DMS53 treated with DMSO at 0.1 percent for 48 hours (cell line): ENCODE results near the gene TBXAS1.
A peak's percentile ranks its signal among the peaks of the same experiment; 100 is the strongest.

Experiments used
- DNase-seq: peaks from one replicate; lab custom pipeline; 2025; ENCODE audit not compliant: unreplicated experiment; lab: John Stamatoyannopoulos, UW

The TBXAS1 gene

GRCh38 chr7:140061607-140061930 is 232.5 kb downstream of the TBXAS1 start:
- DNase-seq, result no peak

- no peak for DNase-seq
Observed at GRCh38 chr7:140062118-140062527, 233.1 kb downstream of the TBXAS1 start.

- DNase-seq, result peak; percentile 82
Observed at GRCh38 chr7:140062528-140063299, 233.7 kb downstream of the TBXAS1 start, which contains the start of gene PARP12. Gene PARP12 (minus strand): TSS chr7:140062951. CDS start chr7:140062847, 104 bp downstream.

- DNase-seq, result no peak
Observed at GRCh38 chr7:140067052-140067451, 238.0 kb downstream of the TBXAS1 start.

GRCh38 chr7:140068033-140068432 is 239.0 kb downstream of the TBXAS1 start:
- no peak for DNase-seq

GRCh38 chr7:140069298-140069949 is 240.4 kb downstream of the TBXAS1 start:
- DNase-seq, result no peak
